ENCODE measurements around the gene A2ML1. TPM values are rescaled to one million over a fixed set of nuclear protein-coding genes. Genes with fewer than 3 reads are reported as not detected.
A peak's percentile ranks its signal among the peaks of the same experiment; 100 is the strongest.

Gene A2ML1
- total RNA-seq, 1 donor: under 0.01 TPM

GRCh38 chr12:8823565-8824300 is 1.3 kb downstream of the A2ML1 start:
- Histone ChIP-seq H3K4me3 (ENCODE audit: insufficient read depth, low read length) (no peak overlapping the region), H3K27ac (ENCODE audit: low read depth, low read length) (no peak overlapping the region), H3K4me1 (ENCODE audit: insufficient read depth, low read length) (no peaks in the 10 kb centered on the region), H2AFZ (ENCODE audit: low read length) (no peak overlapping the region), H3K9me3 (ENCODE audit: low read depth, low read length) (no peaks in the 10 kb centered on the region), H4K20me1 (ENCODE audit: insufficient read depth, low read length) (no peaks in the 10 kb centered on the region), H3K27me3 (ENCODE audit: insufficient read depth, low read length) (peaks cover 3% of the 10 kb centered on the region), H3K79me2 (ENCODE audit: insufficient read depth, low read length) (no peaks in the 10 kb centered on the region), H3K36me3 (ENCODE audit: insufficient read depth, low read length) (no peaks in the 10 kb centered on the region), H3K4me2 (ENCODE audit: insufficient read depth, low read length) (no peak overlapping the region)
- DNase-seq (ENCODE audit: insufficient read length, low spot score, missing footprints): no peak
- peak; percentile 66 for TF ChIP-seq CTCF (IDR thresholded peaks at IDR 0.05; ENCODE audit: extremely low read depth, low read depth, low read length)

- Histone ChIP-seq H3K27ac (ENCODE audit: low read depth, low read length) (no peak overlapping the region), H3K4me1 (ENCODE audit: insufficient read depth, low read length) (no peaks in the 10 kb centered on the region), H3K79me2 (ENCODE audit: insufficient read depth, low read length) (no peaks in the 10 kb centered on the region), H3K4me3 (ENCODE audit: insufficient read depth, low read length) (no peak overlapping the region), H3K9me3 (ENCODE audit: low read depth, low read length) (no peaks in the 10 kb centered on the region), H3K36me3 (ENCODE audit: insufficient read depth, low read length) (no peaks in the 10 kb centered on the region), H2AFZ (ENCODE audit: low read length) (no peak overlapping the region), H4K20me1 (ENCODE audit: insufficient read depth, low read length) (no peaks in the 10 kb centered on the region), H3K27me3 (ENCODE audit: insufficient read depth, low read length) (peaks cover 3% of the 10 kb centered on the region), H3K4me2 (ENCODE audit: insufficient read depth, low read length) (no peak overlapping the region)
- no peak for DNase-seq (ENCODE audit: insufficient read length, low spot score, missing footprints)
- TF ChIP-seq CTCF (IDR thresholded peaks at IDR 0.05; ENCODE audit: extremely low read depth, low read depth, low read length): no peak
Measured at GRCh38 chr12:8827551-8828256, 5.3 kb downstream of the A2ML1 start.

GRCh38 chr12:8828257-8829124 is 6.1 kb downstream of the A2ML1 start:
- Histone ChIP-seq H3K4me1 (ENCODE audit: insufficient read depth, low read length) (no peaks in the 10 kb centered on the region), H3K27me3 (ENCODE audit: insufficient read depth, low read length) (peaks cover 3% of the 10 kb centered on the region), H3K79me2 (ENCODE audit: insufficient read depth, low read length) (no peaks in the 10 kb centered on the region), H2AFZ (ENCODE audit: low read length) (no peak overlapping the region), H3K4me3 (ENCODE audit: insufficient read depth, low read length) (no peak overlapping the region), H3K9me3 (ENCODE audit: low read depth, low read length) (no peaks in the 10 kb centered on the region), H3K27ac (ENCODE audit: low read depth, low read length) (no peak overlapping the region), H4K20me1 (ENCODE audit: insufficient read depth, low read length) (no peaks in the 10 kb centered on the region), H3K36me3 (ENCODE audit: insufficient read depth, low read length) (no peaks in the 10 kb centered on the region), H3K4me2 (ENCODE audit: insufficient read depth, low read length) (no peak overlapping the region)
- DNase-seq (ENCODE audit: insufficient read length, low spot score, missing footprints): no peak
- no peak for TF ChIP-seq CTCF (IDR thresholded peaks at IDR 0.05; ENCODE audit: extremely low read depth, low read depth, low read length)

All from osteoblast (primary cell).